NCI-H1092 (cell line): ENCODE measurements around the gene ATF4.
"Not testable (repeated sequence)": the region's sequence is repeated elsewhere in the genome, so short reads cannot be mapped to it uniquely, and the experiment has no call there.

Experiments used
- DNase-seq: peaks from one replicate; lab custom pipeline; 2025; lab: John Stamatoyannopoulos, UW

ATF4 gene

GRCh38 chr22:39511226-39511625 lies 9.1 kb upstream of the ATF4 start:
- DNase-seq = no peak

GRCh38 chr22:39512026-39512425 lies 8.3 kb upstream of the ATF4 start:
- no peak for DNase-seq

- DNase-seq = no peak
Observed at GRCh38 chr22:39513791-39514190, 6.6 kb upstream of the ATF4 start.

GRCh38 chr22:39514373-39514973 lies 5.9 kb upstream of the ATF4 start:
- DNase-seq = no peak

GRCh38 chr22:39515266-39516050 lies 4.9 kb upstream of the ATF4 start:
- no peak for DNase-seq

GRCh38 chr22:39517470-39517869 lies 2.9 kb upstream of the ATF4 start:
- no peak for DNase-seq

GRCh38 chr22:39518144-39518786 lies 2.1 kb upstream of the ATF4 start:
- no peak for DNase-seq

GRCh38 chr22:39518996-39519680 lies 1.2 kb upstream of the ATF4 start:
- DNase-seq = no peak

GRCh38 chr22:39519681-39520225 lies 609 bp upstream of the ATF4 start:
- DNase-seq = peak; percentile 98

GRCh38 chr22:39521106-39521885 lies 934 bp downstream of the ATF4 start:
- not testable (repeated sequence) for DNase-seq

GRCh38 chr22:39522091-39522490 lies 1.7 kb downstream of the ATF4 start:
- not testable (repeated sequence) for DNase-seq

GRCh38 chr22:39522567-39523300 lies 2.4 kb downstream of the ATF4 start:
- DNase-seq = peak; percentile 64

GRCh38 chr22:39524089-39524752 lies 3.9 kb downstream of the ATF4 start:
- no peak for DNase-seq

GRCh38 chr22:39524753-39525657 lies 4.6 kb downstream of the ATF4 start:
- no peak for DNase-seq

GRCh38 chr22:39525658-39525975 lies 5.3 kb downstream of the ATF4 start:
- no peak for DNase-seq

GRCh38 chr22:39526736-39527171 lies 6.4 kb downstream of the ATF4 start:
- no peak for DNase-seq

GRCh38 chr22:39527481-39527961 lies 7.2 kb downstream of the ATF4 start:
- DNase-seq = no peak

- no peak for DNase-seq
Observed at GRCh38 chr22:39528080-39528661, 7.8 kb downstream of the ATF4 start.
